ENCODE data around the gene GREB1. TPM values are rescaled to one million over a fixed set of nuclear protein-coding genes. Genes with fewer than 3 reads are reported as not detected.

Gene GREB1
- total and polyA plus RNA-seq, 3 experiments from 2014 or later: 0.16 to 0.94 (median 0.55) TPM

DNA sequence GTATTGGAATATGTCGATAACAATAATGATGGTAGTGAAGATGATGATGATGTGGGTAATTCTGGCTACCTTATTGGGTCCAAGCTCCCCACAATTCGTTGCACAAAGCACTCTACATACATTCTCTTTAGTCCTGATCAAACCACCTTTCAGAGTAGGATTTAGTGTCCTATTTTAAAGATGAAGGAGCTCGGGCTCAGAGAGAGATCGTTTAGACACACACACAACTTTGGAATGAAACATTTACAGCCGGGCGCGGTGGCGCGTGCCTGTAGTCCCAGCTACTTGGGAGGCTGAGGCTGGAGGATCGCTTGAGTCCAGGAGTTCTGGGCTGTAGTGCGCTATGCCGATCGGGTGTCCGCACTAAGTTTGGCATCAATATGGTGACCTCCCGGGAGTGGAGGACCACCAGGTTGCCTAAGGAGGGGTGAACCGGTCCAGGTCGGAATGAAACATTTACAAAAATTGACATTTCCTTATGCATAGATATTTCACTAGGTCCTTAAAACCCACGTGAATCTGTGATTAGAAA lies 50.7 kb downstream of the GREB1 start:
- Histone ChIP-seq H3K27me3 (ENCODE audit: insufficient read depth, low read length, poor library complexity, severe bottlenecking) (no peaks in the 10 kb centered on the region), H3K36me3 (ENCODE audit: insufficient read depth, low read length) (no peaks in the 10 kb centered on the region), H3K4me3 (ENCODE audit: low read length) (no peak overlapping the region), H3K9me3 (ENCODE audit: low read length) (no peaks in the 10 kb centered on the region), H3K4me1 (ENCODE audit: insufficient read depth, low read length) (no peaks in the 10 kb centered on the region), H3K27ac (ENCODE audit: low read depth, low read length) (no peak overlapping the region)
- Mint-ChIP-seq H3K4me3 (no peak overlapping the region), H3K27ac (no peak overlapping the region), H3K27me3 (peaks cover 6 to 11% of the 10 kb centered on the region in 2 donors), H3K9me3 (no peaks in the 10 kb centered on the region), H3K36me3 (no peaks in the 10 kb centered on the region), H3K4me1 (peaks cover 0 to 8% (median 0%) of the 10 kb centered on the region in 3 donors)
- ChIA-PET POLR2A (no interaction called here), CTCF (interaction anchor here (0.7 to 5.5 kb wide), 3 partner anchors 105 to 752 kb away, joined by 3 to 54 read pairs (median 6); a partner anchor contains a TSS)
- DNase-seq: no peak

DNA sequence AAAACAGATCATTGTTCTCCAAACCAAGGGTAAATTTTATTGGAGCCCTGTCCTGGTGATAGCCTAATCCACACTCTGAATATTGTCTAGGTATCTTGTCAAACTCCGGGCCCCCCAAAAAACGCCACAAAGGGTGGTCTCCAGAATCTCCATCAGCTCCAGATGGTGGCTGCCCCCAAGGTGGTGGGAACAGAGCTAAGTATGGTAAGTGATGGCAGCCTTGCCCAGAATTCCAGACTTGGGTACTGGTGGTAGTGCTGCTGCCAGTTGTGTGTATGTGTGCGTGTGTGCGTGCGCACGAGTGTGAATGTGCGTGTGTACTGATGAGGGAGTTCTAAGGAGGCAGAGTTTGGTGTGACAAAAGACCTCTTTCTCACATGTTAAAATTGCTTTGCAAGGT lies 51.2 kb downstream of the GREB1 start:
- no peak for DNase-seq
- Histone ChIP-seq H3K27ac (ENCODE audit: low read depth, low read length) (no peak overlapping the region), H3K27me3 (ENCODE audit: insufficient read depth, low read length, poor library complexity, severe bottlenecking) (no peaks in the 10 kb centered on the region), H3K4me1 (ENCODE audit: insufficient read depth, low read length) (no peaks in the 10 kb centered on the region), H3K36me3 (ENCODE audit: insufficient read depth, low read length) (no peaks in the 10 kb centered on the region), H3K4me3 (ENCODE audit: low read length) (no peak overlapping the region), H3K9me3 (ENCODE audit: low read length) (no peaks in the 10 kb centered on the region)
- ChIA-PET CTCF (interaction anchor here (0.7 to 5.5 kb wide), 3 partner anchors 106 to 753 kb away, joined by 3 to 54 read pairs (median 6); a partner anchor contains a TSS), POLR2A (no interaction called here)
- H3K27me3 Mint-ChIP-seq: peaks cover 6 to 11% of the 10 kb centered on the region in 2 donors
- no peaks in the 10 kb centered on the region for H3K9me3 Mint-ChIP-seq
- no peak overlapping the region for H3K27ac Mint-ChIP-seq
- H3K36me3 Mint-ChIP-seq: no peaks in the 10 kb centered on the region
- peaks cover 0 to 8% (median 0%) of the 10 kb centered on the region in 3 donors for H3K4me1 Mint-ChIP-seq
- H3K4me3 Mint-ChIP-seq: no peak overlapping the region

DNA sequence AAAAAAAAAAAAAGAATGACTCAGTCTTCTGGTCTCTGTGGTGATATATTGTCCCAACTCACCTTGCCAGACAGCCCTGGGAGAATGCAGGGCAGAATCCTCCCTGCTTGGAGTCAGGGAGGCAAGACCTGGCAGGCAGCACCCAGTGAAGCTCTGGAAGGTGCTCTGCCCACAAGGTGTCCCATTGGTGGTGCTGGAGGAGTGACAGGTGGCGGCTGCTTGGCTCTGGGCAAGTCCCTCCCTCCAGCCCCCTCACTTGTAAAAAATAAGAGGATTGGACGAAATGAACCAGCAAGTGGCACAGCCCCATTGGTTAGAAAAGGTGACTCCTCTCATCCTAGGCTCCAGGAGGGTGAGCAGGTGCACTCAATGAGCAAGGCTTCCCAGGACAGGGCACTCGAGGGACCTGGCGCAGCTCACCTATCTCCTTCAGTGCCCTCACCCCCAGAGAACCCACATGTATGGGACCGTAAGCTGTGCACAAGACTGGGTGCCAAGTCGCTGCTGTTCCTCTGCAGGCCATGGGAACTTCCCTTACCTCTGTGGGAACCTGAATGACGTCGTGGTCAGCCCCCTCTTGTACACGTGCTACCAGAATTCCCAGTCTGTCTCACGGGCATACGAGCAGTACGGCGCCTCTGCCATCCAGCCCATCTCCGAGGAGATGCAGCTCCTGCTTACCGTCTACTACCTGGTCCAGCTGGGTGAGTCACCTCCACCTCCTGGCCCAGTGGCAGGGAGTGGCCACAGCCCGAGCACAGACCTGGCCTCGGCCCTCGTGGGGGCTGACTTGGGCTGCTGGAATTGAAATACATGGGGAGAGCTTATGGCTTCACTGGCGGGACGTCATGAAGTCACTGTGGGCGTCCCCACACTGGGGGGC lies 54.6 kb downstream of the GREB1 start:
- H3K36me3 ChIP-seq (ENCODE audit: insufficient read depth, low read length): no peaks in the 10 kb centered on the region
- DNase-seq: no peak
- peaks cover 3 to 11% of the 10 kb centered on the region in 2 donors for H3K27me3 Mint-ChIP-seq
- H3K4me1 Mint-ChIP-seq: peaks cover 0 to 8% (median 0%) of the 10 kb centered on the region in 3 donors
- no peaks in the 10 kb centered on the region for H3K9me3 Mint-ChIP-seq
- H3K4me1 ChIP-seq (ENCODE audit: insufficient read depth, low read length): no peaks in the 10 kb centered on the region
- no peak overlapping the region for H3K27ac ChIP-seq (ENCODE audit: low read depth, low read length)
- H3K27me3 ChIP-seq (ENCODE audit: insufficient read depth, low read length, poor library complexity, severe bottlenecking): no peaks in the 10 kb centered on the region
- CTCF ChIA-PET: no interaction called here
- POLR2A ChIA-PET: no interaction called here
- no peak overlapping the region for H3K27ac Mint-ChIP-seq
- H3K9me3 ChIP-seq (ENCODE audit: low read length): no peaks in the 10 kb centered on the region
- H3K4me3 ChIP-seq (ENCODE audit: low read length): no peak overlapping the region
- no peak overlapping the region for H3K4me3 Mint-ChIP-seq
- no peaks in the 10 kb centered on the region for H3K36me3 Mint-ChIP-seq

- H3K9me3 ChIP-seq (ENCODE audit: low read length): no peaks in the 10 kb centered on the region
- no peaks in the 10 kb centered on the region for H3K27me3 ChIP-seq (ENCODE audit: insufficient read depth, low read length, poor library complexity, severe bottlenecking)
- POLR2A ChIA-PET: no interaction called here
- Mint-ChIP-seq H3K27me3 (peaks cover 3 to 11% of the 10 kb centered on the region in 2 donors), H3K9me3 (no peaks in the 10 kb centered on the region), H3K4me3 (no peak overlapping the region), H3K27ac (no peak overlapping the region), H3K36me3 (no peaks in the 10 kb centered on the region), H3K4me1 (peaks cover 0 to 2% (median 0%) of the 10 kb centered on the region in 3 donors)
- no peaks in the 10 kb centered on the region for H3K4me1 ChIP-seq (ENCODE audit: insufficient read depth, low read length)
- CTCF ChIA-PET: no interaction called here
- no peak overlapping the region for H3K4me3 ChIP-seq (ENCODE audit: low read length)
- no peak overlapping the region for H3K27ac ChIP-seq (ENCODE audit: low read depth, low read length)
- no peaks in the 10 kb centered on the region for H3K36me3 ChIP-seq (ENCODE audit: insufficient read depth, low read length)
- DNase-seq: no peak
Measured at GRCh38 chr2:11589316-11589940, 55.6 kb downstream of the GREB1 start.

DNA sequence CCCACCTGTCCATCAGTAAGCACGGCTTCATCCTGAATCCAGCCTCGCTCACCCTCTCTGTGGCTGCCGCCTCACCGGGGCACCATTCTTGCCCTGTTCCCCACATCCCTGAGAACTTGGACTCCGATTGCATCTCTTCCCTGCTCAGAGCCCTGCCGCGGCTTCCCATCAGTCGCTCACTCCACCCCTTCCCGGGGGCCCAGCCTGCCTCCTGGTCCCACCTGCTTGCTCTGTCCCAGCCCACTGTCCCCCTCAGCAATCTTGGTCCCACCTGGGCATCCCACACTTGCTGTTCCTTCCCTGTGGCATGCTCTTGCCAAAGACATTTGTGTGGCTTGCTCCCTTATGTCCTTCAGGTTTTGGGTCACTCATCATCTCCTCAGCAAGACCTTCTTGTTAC lies 56.3 kb downstream of the GREB1 start:
- Histone ChIP-seq H3K4me1 (ENCODE audit: insufficient read depth, low read length) (no peaks in the 10 kb centered on the region), H3K4me3 (ENCODE audit: low read length) (no peak overlapping the region), H3K9me3 (ENCODE audit: low read length) (no peaks in the 10 kb centered on the region), H3K27me3 (ENCODE audit: insufficient read depth, low read length, poor library complexity, severe bottlenecking) (no peaks in the 10 kb centered on the region), H3K36me3 (ENCODE audit: insufficient read depth, low read length) (no peaks in the 10 kb centered on the region), H3K27ac (ENCODE audit: low read depth, low read length) (no peak overlapping the region)
- Mint-ChIP-seq H3K4me3 (no peak overlapping the region), H3K27ac (no peak overlapping the region), H3K36me3 (no peaks in the 10 kb centered on the region), H3K27me3 (peaks cover 0 to 6% of the 10 kb centered on the region in 2 donors), H3K4me1 (no peaks in the 10 kb centered on the region), H3K9me3 (no peaks in the 10 kb centered on the region)
- ChIA-PET POLR2A (no interaction called here), CTCF (no interaction called here)
- no peak for DNase-seq

DNA sequence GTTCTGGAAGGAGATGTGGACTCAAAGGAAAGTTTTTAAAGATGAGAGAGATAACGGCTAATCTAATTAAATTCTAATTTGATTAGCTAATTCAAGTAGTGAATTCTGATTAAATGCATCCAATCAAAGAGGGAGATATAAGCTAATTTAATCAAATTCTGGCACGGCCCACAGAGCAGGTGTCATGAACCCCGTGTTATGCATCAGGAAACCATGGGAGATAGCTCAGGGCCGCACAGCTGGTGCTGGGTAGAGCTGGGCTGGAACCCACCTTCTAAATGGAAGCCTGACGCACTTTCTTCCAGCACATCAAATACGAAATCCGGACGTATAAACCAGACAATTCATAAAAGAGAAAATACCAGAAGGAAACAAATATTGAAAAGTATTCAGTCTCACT lies 57.2 kb downstream of the GREB1 start:
- no peaks in the 10 kb centered on the region for H3K27me3 ChIP-seq (ENCODE audit: insufficient read depth, low read length, poor library complexity, severe bottlenecking)
- POLR2A ChIA-PET: no interaction called here

DNA sequence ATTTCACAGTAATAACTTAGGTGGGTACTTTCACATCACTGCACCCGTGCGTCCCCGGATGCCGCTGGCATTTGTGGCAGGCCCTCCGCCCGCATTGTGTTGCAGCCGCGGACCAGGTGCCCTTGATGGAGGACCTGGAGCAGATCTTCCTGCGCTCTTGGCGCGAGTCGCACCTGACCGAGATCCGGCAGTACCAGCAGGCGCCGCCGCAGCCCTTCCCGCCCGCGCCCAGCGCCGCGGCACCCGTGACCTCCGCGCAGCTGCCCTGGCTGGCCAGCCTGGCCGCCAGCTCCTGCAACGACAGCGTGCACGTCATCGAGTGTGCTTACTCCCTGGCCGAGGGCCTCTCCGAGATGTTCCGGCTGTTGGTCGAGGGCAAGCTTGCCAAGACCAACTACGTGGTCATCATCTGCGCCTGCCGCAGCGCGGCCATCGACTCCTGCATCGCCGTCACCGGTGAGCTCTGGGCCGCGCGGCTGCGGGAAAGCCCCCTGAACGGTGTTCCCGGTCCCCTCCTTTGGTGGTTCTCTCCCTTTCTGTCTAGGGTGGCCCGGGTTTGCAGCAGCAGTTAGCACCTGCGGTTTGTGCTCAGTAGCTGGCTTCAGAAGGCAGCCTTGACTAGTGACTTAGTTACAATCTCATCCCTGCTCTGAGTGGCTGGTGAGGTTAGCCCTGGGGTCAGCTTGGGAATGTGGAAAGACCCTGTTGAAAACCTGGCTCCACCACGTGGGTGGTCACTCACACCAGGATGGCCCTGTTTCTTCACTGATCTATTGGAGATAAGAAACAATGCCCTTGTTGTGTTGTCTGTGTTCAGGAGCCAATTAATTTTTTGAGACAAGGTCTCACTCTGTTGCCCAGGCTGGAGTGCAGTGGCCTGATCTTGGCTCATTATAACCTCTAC lies 59.1 kb downstream of the GREB1 start:
- Mint-ChIP-seq H3K27ac (no peak overlapping the region), H3K4me1 (no peaks in the 10 kb centered on the region), H3K4me3 (peak overlapping the region in 1 of 7 donors; percentile 24), H3K36me3 (no peaks in the 10 kb centered on the region), H3K9me3 (no peaks in the 10 kb centered on the region), H3K27me3 (peaks cover 0 to 4% of the 10 kb centered on the region in 2 donors)
- Histone ChIP-seq H3K4me3 (ENCODE audit: low read length) (no peak overlapping the region), H3K9me3 (ENCODE audit: low read length) (no peaks in the 10 kb centered on the region), H3K27me3 (ENCODE audit: insufficient read depth, low read length, poor library complexity, severe bottlenecking) (no peaks in the 10 kb centered on the region), H3K4me1 (ENCODE audit: insufficient read depth, low read length) (no peaks in the 10 kb centered on the region), H3K36me3 (ENCODE audit: insufficient read depth, low read length) (no peaks in the 10 kb centered on the region), H3K27ac (ENCODE audit: low read depth, low read length) (no peak overlapping the region)
- ChIA-PET CTCF (interaction anchor here (1.2 kb wide), 1 partner anchor 9 kb away, joined by 5 read pairs; no protein-coding TSS in a partner anchor), POLR2A (no interaction called here)
- peak in 1 of 5 donors; percentile 44 for DNase-seq

More for the DNA sequence above, 57.2 kb downstream of the GREB1 start:
- no peak overlapping the region for H3K4me3 ChIP-seq (ENCODE audit: low read length)
- H3K27ac Mint-ChIP-seq: no peak overlapping the region
- H3K27me3 Mint-ChIP-seq: peaks cover 0 to 4% of the 10 kb centered on the region in 2 donors
- no peak overlapping the region for H3K4me3 Mint-ChIP-seq
- CTCF ChIA-PET: no interaction called here
- no peaks in the 10 kb centered on the region for H3K4me1 Mint-ChIP-seq
- H3K36me3 ChIP-seq (ENCODE audit: insufficient read depth, low read length): no peaks in the 10 kb centered on the region
- H3K9me3 Mint-ChIP-seq: no peaks in the 10 kb centered on the region
- H3K4me1 ChIP-seq (ENCODE audit: insufficient read depth, low read length): no peaks in the 10 kb centered on the region
- no peaks in the 10 kb centered on the region for H3K36me3 Mint-ChIP-seq
- no peaks in the 10 kb centered on the region for H3K9me3 ChIP-seq (ENCODE audit: low read length)
- no peak for DNase-seq
- no peak overlapping the region for H3K27ac ChIP-seq (ENCODE audit: low read depth, low read length)
